BE2C (cell line): ENCODE results near the gene TTC33.
A peak's percentile ranks its signal among the peaks of the same experiment; 100 is the strongest.

ENCODE experiments used
- DNase-seq: peaks from one replicate; pipeline ENCODE4 v3.0.0-alpha.2; 2020
- H3K27me3 ChIP-seq: fragments of 250-450 bp; sonication (Bioruptor Pico); 2 replicates; pipeline ENCODE4 v1.5.1; 2020; ENCODE audit warnings: mild to moderate bottlenecking
- H3K36me3 ChIP-seq: fragments of 250-450 bp; sonication (Bioruptor Pico); 2 replicates; pipeline ENCODE4 v1.5.1; 2020; ENCODE audit warnings: mild to moderate bottlenecking
- H3K4me1 ChIP-seq: fragments of 250-450 bp; sonication (Bioruptor Pico); 2 replicates; pipeline ENCODE4 v1.5.1; 2020
- H3K4me3 ChIP-seq: 2 replicates; pipeline ENCODE4 v1.5.1; 2011; ENCODE audit warnings: low read depth, low read length
- H3K9me3 ChIP-seq: fragments of 250-450 bp; sonication (Bioruptor Pico); 2 replicates; pipeline ENCODE4 v1.5.1; 2020
- TF ChIP-seq, protein P1 (sequence below): IDR thresholded peaks from 2 replicates; pipeline ENCODE4 v1.5.1; 2012; ENCODE audit warnings: mild to moderate bottlenecking, low read depth, low read length

The TTC33 gene

DNA sequence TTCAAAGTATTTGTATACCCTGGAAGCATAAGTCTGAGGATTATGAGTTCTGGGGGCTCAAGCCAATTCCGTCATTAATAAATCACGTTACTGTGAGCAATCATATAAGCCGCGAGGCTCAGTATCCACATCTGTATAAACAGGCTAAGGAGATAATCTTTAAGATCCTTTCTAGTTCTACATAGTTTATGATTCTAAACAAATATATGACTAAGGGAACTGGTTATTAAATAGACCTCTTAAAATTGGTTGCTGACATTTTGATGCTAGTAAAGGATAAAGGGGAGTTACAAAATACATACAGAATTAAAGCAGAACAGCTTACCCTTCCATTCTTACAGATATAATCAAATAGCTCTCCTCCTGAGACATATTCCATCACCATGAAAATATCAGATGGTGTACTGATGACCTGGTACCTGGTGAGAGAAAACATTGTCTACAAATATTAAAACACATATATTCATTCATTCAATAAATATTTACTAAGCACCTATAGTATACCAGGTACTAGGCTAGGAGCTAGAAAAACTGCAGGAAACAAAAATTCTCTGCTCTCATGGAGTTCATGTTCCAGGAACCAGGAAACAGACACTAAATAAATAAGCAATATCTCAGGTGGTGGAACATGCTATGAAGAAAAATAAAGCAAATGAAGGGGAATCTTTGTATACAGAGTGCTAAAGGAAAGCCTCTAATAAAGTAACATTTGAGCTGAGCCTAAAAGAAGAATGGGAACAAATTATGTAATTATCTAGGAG is 19.5 kb upstream of the TTC33 start:
- TF ChIP-seq, protein P1, sequence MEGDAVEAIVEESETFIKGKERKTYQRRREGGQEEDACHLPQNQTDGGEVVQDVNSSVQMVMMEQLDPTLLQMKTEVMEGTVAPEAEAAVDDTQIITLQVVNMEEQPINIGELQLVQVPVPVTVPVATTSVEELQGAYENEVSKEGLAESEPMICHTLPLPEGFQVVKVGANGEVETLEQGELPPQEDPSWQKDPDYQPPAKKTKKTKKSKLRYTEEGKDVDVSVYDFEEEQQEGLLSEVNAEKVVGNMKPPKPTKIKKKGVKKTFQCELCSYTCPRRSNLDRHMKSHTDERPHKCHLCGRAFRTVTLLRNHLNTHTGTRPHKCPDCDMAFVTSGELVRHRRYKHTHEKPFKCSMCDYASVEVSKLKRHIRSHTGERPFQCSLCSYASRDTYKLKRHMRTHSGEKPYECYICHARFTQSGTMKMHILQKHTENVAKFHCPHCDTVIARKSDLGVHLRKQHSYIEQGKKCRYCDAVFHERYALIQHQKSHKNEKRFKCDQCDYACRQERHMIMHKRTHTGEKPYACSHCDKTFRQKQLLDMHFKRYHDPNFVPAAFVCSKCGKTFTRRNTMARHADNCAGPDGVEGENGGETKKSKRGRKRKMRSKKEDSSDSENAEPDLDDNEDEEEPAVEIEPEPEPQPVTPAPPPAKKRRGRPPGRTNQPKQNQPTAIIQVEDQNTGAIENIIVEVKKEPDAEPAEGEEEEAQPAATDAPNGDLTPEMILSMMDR, result no peak
- DNase-seq, result no peak
- Histone ChIP-seq H3K4me1 (no peaks in the 10 kb centered on the region), H3K27me3 (no peaks in the 10 kb centered on the region), H3K36me3 (peaks cover 39% of the 10 kb centered on the region), H3K9me3 (no peaks in the 10 kb centered on the region), H3K4me3 (no peak overlapping the region)

DNA sequence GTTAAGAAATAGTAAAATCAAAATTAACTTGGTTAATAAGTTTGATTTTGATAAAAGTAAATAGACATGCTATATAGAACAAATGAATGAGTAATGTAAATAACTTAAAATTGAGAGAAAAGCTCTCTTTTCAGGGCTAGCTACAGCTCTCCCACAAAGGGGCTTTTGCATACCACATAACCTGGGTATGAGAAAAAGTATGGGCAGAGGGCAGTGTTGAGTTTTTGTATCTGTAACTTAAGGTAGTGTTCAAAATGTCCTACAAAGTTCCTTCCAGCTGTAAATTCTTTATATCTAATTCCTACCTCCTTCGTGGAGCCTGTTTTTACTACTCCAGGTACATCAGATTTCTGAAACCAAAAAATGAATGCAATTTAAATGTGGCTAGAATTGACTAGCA is 18.9 kb upstream of the TTC33 start:
- DNase-seq, result no peak
- Histone ChIP-seq H3K4me1 (no peaks in the 10 kb centered on the region), H3K4me3 (no peak overlapping the region), H3K9me3 (no peaks in the 10 kb centered on the region), H3K27me3 (no peaks in the 10 kb centered on the region), H3K36me3 (peaks cover 39% of the 10 kb centered on the region)
- TF ChIP-seq, protein P1, result no peak; the same call in 1 of the 2 replicates

DNA sequence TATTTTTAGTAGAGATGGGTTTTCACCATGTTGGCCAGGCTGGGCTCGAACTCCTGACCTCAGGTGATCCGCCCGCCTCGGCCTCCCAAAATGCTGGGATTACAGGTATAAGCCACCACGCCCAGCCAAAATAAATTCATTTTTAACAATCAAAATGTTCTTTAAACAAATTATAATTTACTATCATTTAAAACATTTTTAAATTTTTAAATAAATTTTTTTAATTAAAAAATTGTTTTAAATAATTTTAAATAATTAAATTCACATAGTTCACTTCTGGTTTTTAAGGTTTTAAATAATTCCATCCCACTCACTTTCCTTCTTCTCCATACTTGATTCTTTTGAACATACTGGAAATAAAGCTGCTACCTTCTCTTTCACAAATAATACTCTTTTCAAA is 15.0 kb upstream of the TTC33 start:
- Histone ChIP-seq H3K27me3 (no peaks in the 10 kb centered on the region), H3K9me3 (no peaks in the 10 kb centered on the region), H3K4me3 (no peak overlapping the region), H3K4me1 (no peaks in the 10 kb centered on the region), H3K36me3 (peaks cover 48% of the 10 kb centered on the region)
- no peak for DNase-seq
- TF ChIP-seq, protein P1, result no peak

DNA sequence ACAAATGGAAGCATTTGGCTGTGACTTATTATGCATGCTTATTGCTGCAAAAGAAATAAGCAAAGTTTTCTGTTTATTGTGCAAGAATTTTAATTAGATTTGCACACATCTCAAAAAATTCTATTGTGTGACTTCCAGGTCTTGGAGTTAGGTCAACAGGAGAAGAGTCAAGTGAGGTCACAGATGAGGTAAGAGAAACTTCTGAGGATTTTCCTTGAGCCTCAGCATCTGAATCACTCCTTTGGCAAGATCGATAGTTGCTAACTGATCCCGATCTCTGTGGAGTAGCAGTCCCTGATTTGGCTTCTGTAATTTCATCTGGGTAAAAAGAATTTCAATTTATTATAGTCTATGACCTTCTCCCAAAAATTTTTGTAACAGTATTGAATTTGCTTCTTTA is 6.9 kb upstream of the TTC33 start:
- Histone ChIP-seq H3K4me1 (no peaks in the 10 kb centered on the region), H3K36me3 (peaks cover 43% of the 10 kb centered on the region), H3K4me3 (no peak overlapping the region), H3K27me3 (no peaks in the 10 kb centered on the region), H3K9me3 (no peaks in the 10 kb centered on the region)
- TF ChIP-seq, protein P1, result no peak
- DNase-seq, result no peak

DNA sequence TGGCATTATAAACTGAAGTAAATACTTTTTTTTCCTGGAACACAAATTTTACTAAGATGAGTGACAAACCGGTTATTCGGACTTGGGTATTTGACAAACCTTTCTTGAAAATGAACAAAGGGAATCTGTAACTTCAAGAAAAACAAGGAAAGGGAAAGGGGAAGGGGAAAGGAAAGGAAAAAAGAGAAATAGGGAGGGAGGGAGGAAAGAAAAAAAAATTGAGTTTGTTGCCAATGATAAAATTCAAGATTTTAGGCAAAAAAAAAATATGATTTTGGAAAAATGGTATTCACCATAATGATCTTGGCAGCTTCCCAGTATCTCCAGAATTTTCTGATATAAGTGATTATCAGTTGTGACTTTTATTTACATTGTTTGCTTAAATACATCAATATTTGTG is 1.6 kb upstream of the TTC33 start:
- Histone ChIP-seq H3K27me3 (no peaks in the 10 kb centered on the region), H3K36me3 (peaks cover 5% of the 10 kb centered on the region), H3K4me3 (no peak overlapping the region), H3K9me3 (no peaks in the 10 kb centered on the region), H3K4me1 (no peaks in the 10 kb centered on the region)
- TF ChIP-seq, protein P1, result no peak
- DNase-seq, result no peak

DNA sequence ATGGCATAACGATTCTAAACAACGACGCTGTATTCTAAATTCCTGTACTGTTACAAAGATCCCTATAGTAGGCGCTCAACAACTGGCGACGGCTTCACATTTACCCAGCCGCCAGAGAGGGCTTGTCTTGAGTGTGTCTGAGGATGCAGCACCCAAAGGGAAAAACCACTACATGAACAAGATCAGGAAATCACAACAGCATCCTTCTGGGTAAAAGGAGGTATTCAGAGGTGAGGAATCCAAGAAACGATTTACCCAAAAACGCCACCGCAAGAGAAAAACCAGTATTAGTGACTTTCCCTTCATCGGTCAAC is 711 bp downstream of the TTC33 start:
- no peaks in the 10 kb centered on the region for H3K36me3 ChIP-seq
- TF ChIP-seq, protein P1, result peak; percentile 82
- DNase-seq, result peak; percentile 69
- H3K27me3 ChIP-seq, result no peaks in the 10 kb centered on the region
- H3K4me1 ChIP-seq, result no peaks in the 10 kb centered on the region
- no peaks in the 10 kb centered on the region for H3K9me3 ChIP-seq
- peak overlapping the region; percentile 92 for H3K4me3 ChIP-seq
